Measurements from ENCODE around the gene XPNPEP1. TPM values are rescaled to one million over a fixed set of nuclear protein-coding genes. Genes with fewer than 3 reads are reported as not detected.

XPNPEP1 gene
- polyA plus RNA-seq, 1 donor, result 97.9 TPM

Other genes starting within 250 kb of the XPNPEP1 start
- gene ADD3, start 84.5 kb upstream of the XPNPEP1 start, polyA plus RNA-seq (ENCODE audit: insufficient read length), result 353 TPM